Pancreas (tissue), 10 donors: ENCODE measurements around the gene MMADHC. TPM values are rescaled to one million over a fixed set of nuclear protein-coding genes. Genes with fewer than 3 reads are reported as not detected.
A peak's percentile ranks its signal among the peaks of the same experiment; 100 is the strongest.

Source experiments
- ATAC-seq, 4 donors: fragments of 200-7000 bp; cut with Tn5 transposase; one replicate each; pipeline versions ENCODE4 v1.8.0 to v1.9.1; 2020; ENCODE audit warnings: mild to moderate bottlenecking in 4 of 4, moderate library complexity in 4 of 4
- DNase-seq, 6 donors: peaks; one replicate each; pipeline ENCODE4 v3.0.0-alpha.2; 2020
- FAIRE-seq: peaks from 2 replicates; lab custom pipeline; 2012; peaks lifted over from hg19 to GRCh38; lab: Jason Lieb, UNC
- H3K27ac ChIP-seq, 4 donors: fragments of 200-600 bp; sonication (generic); 1 replicate in 3 of 4; 2 replicates in 1 of 4; pipeline versions ENCODE4 v1.5.0 to v1.8.0; 2020
- H3K27me3 ChIP-seq, 4 donors: fragments of 200-600 bp; one replicate each; pipeline ENCODE4 v1.8.0; 2021
- H3K36me3 ChIP-seq, 3 donors: fragments of 200-600 bp; sonication (generic) in 1 of 3; one replicate each; pipeline versions ENCODE4 v1.5.0 to v1.8.0; 2020 to 2021
- H3K4me1 ChIP-seq, 3 donors: fragments of 200-600 bp; one replicate each; pipeline ENCODE4 v1.8.0; 2021
- H3K4me3 ChIP-seq, 4 donors: fragments of 200-600 bp; sonication (generic) in 2 of 4; one replicate each; pipeline versions ENCODE4 v1.5.0 to v1.8.0; 2020 to 2021
- H3K9me3 ChIP-seq, 4 donors: fragments of 200-600 bp; one replicate each; pipeline ENCODE4 v1.8.0; 2021
- WGBS, 2 donors: extraction: QIAGEN DNeasy Blood & Tissue Kit; methylation state at CpG; one replicate each; pipeline ENCODE4 v1.1.7; 2013; 5-methylcytosine and 5-hydroxymethylcytosine counted together
- intact Hi-C, 3 donors: fragments of 100-400 bp; cut with DNase I; formaldehyde crosslinking; loops; one replicate each; pipeline versions ENCODE4 v1.11.1 to v1.14.2; 2022
- polyA plus RNA-seq, 2 donors: library from polyadenylated mRNA; stranded (reverse); fragments of 200-250 nt; gene quantifications; one replicate each; pipeline ENCODE4 v1.2.3, GENCODE V29; 2013
- total RNA-seq, 6 donors: library from RNA; stranded (reverse); fragmentation: NEBNext Ultra II Directional in 4 of 6; extraction: Animal tissue kit (Norgen Biotek cat#: 25700) in 4 of 6; gene quantifications; one replicate each; pipeline versions ENCODE4 v1.2.1 to v1.2.4, GENCODE V29; 2021 to 2023
- TF ChIP-seq, protein P1 (sequence below), 4 donors: fragments of 200-600 bp; sonication (generic) in 3 of 4; IDR thresholded peaks; one replicate each; pipeline versions ENCODE4 v1.5.0 to v1.8.0; 2021; ENCODE audit warnings: antibody characterized with exemption in 4 of 4
- donor health status: healthy with polysubstance abuse.
- donor health status: DM: no; HTN: no; CAD: no; lungs with moderate emphysema.
- donor health status: DM: no; HTN: no; CAD: no.
- donor health status: control.
- donor health status: control.
- donor health status: Bipolar disorder and iron deficiency.
- donor health status: DM: yes; HTN: yes; CAD: no.
- donor health status: DM: no; HTN: no; CAD: no.
- donor health status: DM: no; HTN: no; CAD: no.
- donor health status: DM: yes; HTN: yes; CAD: no.

Gene MMADHC
- total and polyA plus RNA-seq, 8 donors, result 20.1 to 68.0 (median 57.4) TPM

- Histone ChIP-seq H3K4me3 (no peak overlapping the region), H3K27me3 (no peaks in the 10 kb centered on the region), H3K9me3 (no peaks in the 10 kb centered on the region), H3K36me3 (no peaks in the 10 kb centered on the region), H3K4me1 (no peaks in the 10 kb centered on the region), H3K27ac (no peak overlapping the region)
- FAIRE-seq, result no peak
- ATAC-seq, result no peak
- TF ChIP-seq, protein P1, sequence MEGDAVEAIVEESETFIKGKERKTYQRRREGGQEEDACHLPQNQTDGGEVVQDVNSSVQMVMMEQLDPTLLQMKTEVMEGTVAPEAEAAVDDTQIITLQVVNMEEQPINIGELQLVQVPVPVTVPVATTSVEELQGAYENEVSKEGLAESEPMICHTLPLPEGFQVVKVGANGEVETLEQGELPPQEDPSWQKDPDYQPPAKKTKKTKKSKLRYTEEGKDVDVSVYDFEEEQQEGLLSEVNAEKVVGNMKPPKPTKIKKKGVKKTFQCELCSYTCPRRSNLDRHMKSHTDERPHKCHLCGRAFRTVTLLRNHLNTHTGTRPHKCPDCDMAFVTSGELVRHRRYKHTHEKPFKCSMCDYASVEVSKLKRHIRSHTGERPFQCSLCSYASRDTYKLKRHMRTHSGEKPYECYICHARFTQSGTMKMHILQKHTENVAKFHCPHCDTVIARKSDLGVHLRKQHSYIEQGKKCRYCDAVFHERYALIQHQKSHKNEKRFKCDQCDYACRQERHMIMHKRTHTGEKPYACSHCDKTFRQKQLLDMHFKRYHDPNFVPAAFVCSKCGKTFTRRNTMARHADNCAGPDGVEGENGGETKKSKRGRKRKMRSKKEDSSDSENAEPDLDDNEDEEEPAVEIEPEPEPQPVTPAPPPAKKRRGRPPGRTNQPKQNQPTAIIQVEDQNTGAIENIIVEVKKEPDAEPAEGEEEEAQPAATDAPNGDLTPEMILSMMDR (IDR thresholded peaks at IDR 0.05), result no peak
- intact Hi-C loops, result no loop called here
- no peak for DNase-seq
Measured at GRCh38 chr2:149606251-149606811, 18.8 kb upstream of the MMADHC start.

DNA sequence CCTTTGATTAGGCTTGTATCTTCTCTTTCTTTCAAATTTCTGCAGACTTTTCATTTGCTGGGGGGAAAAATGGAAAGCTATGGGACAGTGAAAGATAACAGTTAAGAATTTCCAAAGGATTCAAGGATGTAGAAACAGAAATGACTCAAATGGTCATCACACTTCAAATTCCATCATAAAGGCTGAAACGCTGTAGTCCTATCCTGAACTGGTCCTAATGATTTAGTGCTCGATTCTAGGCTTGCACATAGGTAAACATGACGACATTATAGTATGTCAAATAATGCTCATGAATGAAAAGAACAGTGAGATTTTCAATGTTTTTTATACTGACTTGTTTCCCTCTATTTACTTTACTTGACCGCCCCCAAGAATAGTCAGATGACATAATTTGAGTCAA lies 15.7 kb upstream of the MMADHC start:
- no peaks in the 10 kb centered on the region for H3K27me3 ChIP-seq
- FAIRE-seq (no peak), DNase-seq (no peak), ATAC-seq (no peak)
- H3K4me1 ChIP-seq, result no peaks in the 10 kb centered on the region
- H3K4me3 ChIP-seq, result no peak overlapping the region
- TF ChIP-seq, protein P1 (IDR thresholded peaks at IDR 0.05), result no peak
- H3K9me3 ChIP-seq, result no peaks in the 10 kb centered on the region
- 91 to 94% methylated on average over 4 of the region's 4 CpGs for WGBS, 2 donors
- H3K27ac ChIP-seq, result no peak overlapping the region
- intact Hi-C loops, result no loop called here
- no peaks in the 10 kb centered on the region for H3K36me3 ChIP-seq

GRCh38 chr2:149601141-149601796 lies 13.7 kb upstream of the MMADHC start:
- no peak for DNase-seq
- Histone ChIP-seq H3K4me1 (no peaks in the 10 kb centered on the region), H3K27me3 (no peaks in the 10 kb centered on the region), H3K27ac (no peak overlapping the region), H3K4me3 (no peak overlapping the region), H3K9me3 (no peaks in the 10 kb centered on the region), H3K36me3 (no peaks in the 10 kb centered on the region)
- WGBS, 2 donors, result 50 to 56% methylated on average over 3 of the region's 3 CpGs
- intact Hi-C loops, result no loop called here
- no peak for FAIRE-seq
- ATAC-seq, result peak in 1 of 4 donors; percentile 44
- TF ChIP-seq, protein P1 (IDR thresholded peaks at IDR 0.05), result no peak

- TF ChIP-seq, protein P1 (IDR thresholded peaks at IDR 0.05), result peak; percentile 46 to 76 (median 64)
- Histone ChIP-seq H3K27ac (no peak overlapping the region), H3K27me3 (no peaks in the 10 kb centered on the region), H3K9me3 (no peaks in the 10 kb centered on the region), H3K4me3 (no peak overlapping the region), H3K4me1 (no peaks in the 10 kb centered on the region), H3K36me3 (no peaks in the 10 kb centered on the region)
- DNase-seq (peak in 3 of 6 donors; percentile 23 to 59 (median 25)), ATAC-seq (peak; percentile 89 to 99 (median 97)), FAIRE-seq (peak; percentile 95)
- WGBS, 2 donors, result 27 to 29% methylated on average over 13 of the region's 13 CpGs
- intact Hi-C loops, result loop anchor here in 2 of 3 donors (5.0 kb wide), 1 partner anchor 890 kb away; the partner anchor contains the start of gene RND3 (in 2 of the 2)
Measured at GRCh38 chr2:149597668-149598326, 10.2 kb upstream of the MMADHC start.
